WTC11 (cell line): ENCODE results near the gene TMEM181.

Experiments
- CREB1 ChIP-seq: sonication (generic); formaldehyde crosslinking; IDR thresholded peaks from 2 replicates; pipeline ENCODE4 v1.8.0; 2023; ENCODE audit warnings: mild to moderate bottlenecking, missing genetic modification reagents
- CTCF ChIP-seq: fragments of 200-600 bp; IDR thresholded peaks from 2 replicates; pipeline ENCODE4 v1.8.0; 2022; ENCODE audit warnings: antibody characterized with exemption
- E2F1 ChIP-seq: sonication (generic); formaldehyde crosslinking; IDR thresholded peaks from 2 replicates; pipeline ENCODE4 v1.8.0; 2022; ENCODE audit warnings: mild to moderate bottlenecking, missing genetic modification reagents
- IRF1 ChIP-seq: sonication (generic); formaldehyde crosslinking; IDR thresholded peaks from 2 replicates; pipeline ENCODE4 v1.8.0; 2023; ENCODE audit warnings: missing genetic modification reagents
- MAX ChIP-seq: sonication (generic); formaldehyde crosslinking; IDR thresholded peaks from 2 replicates; pipeline ENCODE4 v1.8.0; 2022; ENCODE audit warnings: mild to moderate bottlenecking, missing genetic modification reagents
- NR3C1 ChIP-seq: sonication (generic); formaldehyde crosslinking; conservative IDR thresholded peaks from 2 replicates; pipeline ENCODE4 v1.8.1; 2023; ENCODE audit warnings: low read depth, mild to moderate bottlenecking, missing genetic modification reagents
- PRDM15 ChIP-seq: sonication (generic); formaldehyde crosslinking; IDR thresholded peaks from 2 replicates; pipeline ENCODE4 v1.8.0; 2022; ENCODE audit warnings: missing genetic modification reagents
- USF2 ChIP-seq: sonication (generic); formaldehyde crosslinking; IDR thresholded peaks from 2 replicates; pipeline ENCODE4 v1.8.1; 2023; ENCODE audit warnings: mild to moderate bottlenecking, missing genetic modification reagents, moderate library complexity
- ZNF512 ChIP-seq: sonication (generic); formaldehyde crosslinking; IDR thresholded peaks from 2 replicates; pipeline ENCODE4 v1.8.1; 2022; ENCODE audit warnings: missing genetic modification reagents, borderline replicate concordance

- TF ChIP-seq CTCF: no peak
- no peak for TF ChIP-seq MAX
- no peak for TF ChIP-seq IRF1 (CRISPR knock-in tag)
- no peak for TF ChIP-seq ZNF512
- TF ChIP-seq E2F1 (CRISPR knock-in tag): no peak
- no peak for TF ChIP-seq CREB1 (CRISPR knock-in tag)
- no peak for TF ChIP-seq NR3C1
- TF ChIP-seq PRDM15: no peak
- no peak for TF ChIP-seq USF2 (CRISPR knock-in tag)
These were observed 103.2 kb downstream of the TMEM181 start for GRCh38 chr6:158662954-158663624.
